CD4-positive, alpha-beta T cell treated with Interleukin-4 for 4 hours (primary cell): Measurements from ENCODE around the gene LILRA1.
"Not testable (repeated sequence)": the region's sequence is repeated elsewhere in the genome, so short reads cannot be mapped to it uniquely, and the experiment has no call there.

ENCODE experiments used
- DNase-seq: peaks from one replicate; pipeline ENCODE4 v3.0.0-alpha.2; 2020

Gene LILRA1

DNA sequence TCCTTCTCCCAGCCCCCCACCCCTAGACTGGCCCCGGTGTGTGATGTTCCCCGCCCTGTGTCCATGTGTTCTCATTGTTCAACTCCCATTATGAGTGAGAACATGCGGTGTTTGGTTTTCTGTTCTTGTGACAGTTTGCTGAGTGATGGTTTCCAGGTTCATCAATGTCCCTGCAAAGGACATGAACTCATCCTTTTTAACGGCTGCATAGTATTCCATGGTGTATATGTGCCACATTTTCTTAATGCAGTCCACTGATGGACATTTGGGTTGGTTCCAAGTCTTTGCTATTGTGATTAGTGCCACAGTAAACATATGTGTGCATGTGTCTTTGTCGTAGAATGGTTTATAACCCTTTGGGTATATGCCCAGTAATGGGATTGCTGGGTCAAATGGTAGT lies 15.2 kb upstream of the LILRA1 start:
- DNase-seq, result not testable (repeated sequence)

DNA sequence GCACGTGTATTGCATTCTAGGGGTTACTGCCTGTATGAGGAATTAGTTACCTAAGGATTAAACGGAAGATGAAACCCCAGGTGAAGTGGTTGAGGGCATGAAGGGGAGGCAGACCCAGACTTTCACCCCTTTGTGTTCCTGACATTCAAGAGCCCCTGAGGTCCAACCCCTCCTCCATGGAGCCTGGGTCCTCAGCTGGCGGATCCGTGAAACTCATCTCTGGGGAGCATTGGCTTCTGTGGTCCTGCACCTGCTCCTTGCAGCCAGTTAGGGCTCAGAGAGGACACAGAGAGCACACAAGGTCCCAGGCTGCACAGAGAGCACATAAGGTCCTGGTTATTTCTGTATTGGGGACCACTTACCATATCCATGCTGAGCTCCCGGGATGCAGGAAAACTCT lies 7.0 kb upstream of the LILRA1 start:
- no peak for DNase-seq

- DNase-seq, result no peak
Observed at GRCh38 chr19:54587026-54587425, 6.4 kb upstream of the LILRA1 start.

DNA sequence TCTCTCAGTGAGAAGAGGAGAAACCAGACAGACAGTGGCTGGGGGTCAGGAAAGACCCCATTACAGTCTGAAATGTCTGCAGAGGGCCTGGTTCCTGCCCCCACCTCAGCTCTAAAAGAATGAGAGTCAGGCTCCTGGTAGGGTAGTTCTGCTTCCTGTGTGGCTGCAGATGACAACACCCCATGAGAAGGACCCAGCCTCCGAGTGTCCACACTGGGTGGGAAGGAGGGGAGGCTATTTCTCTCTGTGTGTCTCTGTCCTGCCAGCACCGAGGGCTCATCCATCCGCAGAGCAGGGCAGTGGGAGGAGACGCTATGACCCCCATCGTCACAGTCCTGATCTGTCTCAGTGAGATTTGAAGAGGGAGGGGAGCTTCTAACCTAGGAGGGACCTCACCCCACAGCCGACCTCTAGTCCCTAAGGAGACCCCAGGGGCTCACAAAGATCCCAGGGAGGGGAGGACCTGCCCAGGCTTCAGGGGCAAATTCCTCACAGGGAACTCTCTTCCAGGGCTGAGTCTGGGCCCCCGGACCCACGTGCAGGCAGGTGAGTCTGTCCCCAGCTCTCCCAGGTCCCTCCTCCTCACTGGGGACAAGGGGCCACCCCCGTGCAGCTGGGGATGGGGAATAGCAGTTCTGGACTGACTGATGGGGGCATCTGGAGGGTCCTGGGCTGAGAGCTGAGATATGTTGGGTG lies 647 bp downstream of the LILRA1 start:
- not testable (repeated sequence) for DNase-seq

DNA sequence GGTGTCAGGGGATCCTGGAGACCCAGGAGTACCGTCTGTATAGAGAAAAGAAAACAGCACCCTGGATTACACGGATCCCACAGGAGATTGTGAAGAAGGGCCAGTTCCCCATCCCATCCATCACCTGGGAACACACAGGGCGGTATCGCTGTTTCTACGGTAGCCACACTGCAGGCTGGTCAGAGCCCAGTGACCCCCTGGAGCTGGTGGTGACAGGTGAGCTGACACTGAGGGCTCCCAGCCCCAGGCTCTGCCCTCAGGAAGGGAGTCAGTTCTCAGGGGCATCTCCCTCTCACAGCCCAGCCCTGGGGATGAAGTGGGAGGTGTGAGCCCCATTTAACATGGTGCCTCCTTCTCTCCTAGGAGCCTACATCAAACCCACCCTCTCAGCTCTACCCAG lies 1.3 kb downstream of the LILRA1 start:
- DNase-seq, result no peak

DNA sequence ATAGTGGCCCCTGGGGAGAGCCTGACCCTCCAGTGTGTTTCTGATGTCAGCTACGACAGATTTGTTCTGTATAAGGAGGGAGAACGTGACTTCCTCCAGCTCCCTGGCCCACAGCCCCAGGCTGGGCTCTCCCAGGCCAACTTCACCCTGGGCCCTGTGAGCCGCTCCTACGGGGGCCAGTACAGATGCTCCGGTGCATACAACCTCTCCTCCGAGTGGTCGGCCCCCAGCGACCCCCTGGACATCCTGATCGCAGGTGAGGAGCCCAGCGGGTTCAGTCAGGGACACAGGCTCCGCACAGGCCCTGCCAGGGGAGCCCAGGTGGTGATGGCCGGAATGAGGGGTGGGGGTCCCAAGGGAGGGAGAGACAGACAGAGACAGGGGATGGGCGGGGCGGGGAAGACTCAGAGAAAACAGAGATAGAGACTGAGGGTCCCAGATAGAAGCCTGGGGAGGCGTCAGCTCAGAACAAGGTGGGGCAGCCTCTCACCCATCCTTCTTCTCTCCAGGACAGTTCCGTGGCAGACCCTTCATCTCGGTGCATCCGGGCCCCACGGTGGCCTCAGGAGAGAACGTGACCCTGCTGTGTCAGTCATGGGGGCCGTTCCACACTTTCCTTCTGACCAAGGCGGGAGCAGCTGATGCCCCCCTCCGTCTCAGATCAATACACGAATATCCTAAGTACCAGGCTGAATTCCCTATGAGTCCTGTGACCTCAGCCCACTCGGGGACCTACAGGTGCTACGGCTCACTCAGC lies 2.4 kb downstream of the LILRA1 start:
- DNase-seq, result not testable (repeated sequence)

GRCh38 chr19:54600212-54600611 lies 6.8 kb downstream of the LILRA1 start:
- DNase-seq, result no peak

- DNase-seq, result no peak
Observed at GRCh38 chr19:54606230-54606629, 12.8 kb downstream of the LILRA1 start.

DNA sequence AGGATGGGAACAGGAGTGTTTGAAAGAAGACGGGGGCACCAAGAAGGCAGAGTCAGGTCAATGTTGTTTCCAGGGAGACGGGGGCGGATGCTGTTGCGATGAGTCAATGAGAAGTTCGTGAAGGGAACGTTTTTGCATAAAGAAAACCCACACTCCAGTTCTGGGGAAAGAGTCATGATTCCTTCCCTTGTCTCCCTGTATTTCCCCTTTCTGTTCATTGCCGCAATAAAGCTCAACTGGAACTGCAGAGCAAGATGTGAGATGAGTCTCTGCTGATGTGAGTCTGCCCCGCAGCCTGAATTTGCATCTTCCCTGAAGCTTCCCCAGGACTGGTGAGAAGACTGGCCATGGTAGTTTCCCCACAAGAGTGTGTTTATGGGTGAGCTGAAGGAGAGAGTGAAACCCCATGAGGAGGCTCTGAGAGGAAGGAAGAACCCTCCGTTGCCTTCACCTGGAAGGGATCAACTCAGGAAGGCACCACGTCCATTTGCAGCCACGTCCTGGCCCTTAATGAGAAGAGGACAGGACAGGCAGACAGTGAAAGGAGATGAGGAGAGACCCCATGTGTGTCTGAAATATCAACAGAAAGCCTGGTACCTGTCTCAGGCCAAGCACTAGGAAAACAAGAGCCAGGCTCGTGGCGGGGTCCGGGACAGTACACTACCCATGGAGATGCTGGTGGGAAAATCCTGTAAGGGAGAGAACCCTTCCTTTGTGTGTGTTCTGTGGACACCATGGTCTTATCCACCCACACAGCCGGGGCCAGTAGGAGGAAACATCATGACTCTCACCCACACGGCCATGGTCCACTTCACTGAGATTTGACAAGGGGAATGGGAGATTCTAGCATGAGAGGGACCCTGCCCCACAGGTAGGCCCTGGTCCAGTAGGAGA lies 13.7 kb downstream of the LILRA1 start:
- peak; percentile 14 for DNase-seq

DNA sequence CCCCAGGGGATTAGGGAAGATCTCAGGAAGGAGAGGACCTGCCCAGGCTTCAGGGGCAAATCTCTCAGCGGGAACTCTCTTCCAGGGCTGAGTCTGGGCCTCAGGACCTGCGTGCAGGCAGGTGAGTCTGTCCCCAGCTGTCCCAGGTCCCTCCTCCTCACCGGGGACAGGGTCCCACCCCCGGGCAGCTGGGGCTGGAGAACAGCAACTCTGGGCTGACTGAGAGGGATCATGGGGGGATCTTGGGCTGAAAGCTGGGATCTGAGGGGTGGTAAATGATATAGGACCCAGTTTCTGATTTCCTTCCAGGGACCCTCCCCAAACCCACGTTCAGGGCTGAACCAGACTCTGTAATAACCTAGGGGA lies 14.3 kb downstream of the LILRA1 start:
- no peak for DNase-seq

DNA sequence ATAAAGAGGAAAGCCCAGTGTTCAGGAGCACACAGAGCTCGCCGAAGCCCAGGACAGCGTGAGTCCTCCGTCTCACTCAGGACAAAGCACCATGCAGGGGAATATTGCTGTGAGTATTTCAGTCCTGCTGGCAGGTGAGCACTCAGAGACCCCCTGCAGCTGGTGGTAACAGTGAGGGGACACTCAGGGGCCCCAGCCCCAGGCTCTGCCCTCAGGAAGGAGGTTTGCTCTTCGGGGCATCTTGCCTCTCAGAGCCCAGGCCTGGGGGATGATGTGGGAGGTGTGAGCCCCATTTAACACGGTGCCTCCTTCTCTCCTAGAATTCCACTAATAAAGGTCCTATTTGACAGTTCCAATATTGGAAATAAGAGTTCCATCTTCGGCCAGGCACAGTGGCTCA lies 14.8 kb downstream of the LILRA1 start:
- DNase-seq, result no peak

DNA sequence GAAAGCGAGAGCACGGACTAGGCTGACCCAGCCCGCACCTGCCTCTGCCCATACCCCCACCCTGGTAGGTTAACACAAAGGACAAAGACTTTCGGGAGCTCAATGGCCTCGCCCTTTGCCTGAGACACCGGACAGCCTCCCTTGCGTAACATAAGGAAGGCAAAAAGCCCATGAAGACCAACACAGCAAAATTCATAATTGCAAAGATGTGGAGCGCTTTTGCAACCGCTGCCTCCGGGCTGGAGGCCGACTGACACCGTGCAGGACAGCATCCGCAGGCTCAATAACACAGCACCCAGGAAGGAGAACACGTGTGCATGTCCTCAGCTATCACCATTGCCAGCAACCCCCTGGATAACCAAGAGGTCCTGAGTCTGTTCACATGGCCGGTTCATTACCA lies 15.4 kb downstream of the LILRA1 start:
- no peak for DNase-seq

GRCh38 chr19:54609356-54609791 lies 15.9 kb downstream of the LILRA1 start:
- no peak for DNase-seq

GRCh38 chr19:54612428-54612827 lies 19.0 kb downstream of the LILRA1 start:
- no peak for DNase-seq

DNA sequence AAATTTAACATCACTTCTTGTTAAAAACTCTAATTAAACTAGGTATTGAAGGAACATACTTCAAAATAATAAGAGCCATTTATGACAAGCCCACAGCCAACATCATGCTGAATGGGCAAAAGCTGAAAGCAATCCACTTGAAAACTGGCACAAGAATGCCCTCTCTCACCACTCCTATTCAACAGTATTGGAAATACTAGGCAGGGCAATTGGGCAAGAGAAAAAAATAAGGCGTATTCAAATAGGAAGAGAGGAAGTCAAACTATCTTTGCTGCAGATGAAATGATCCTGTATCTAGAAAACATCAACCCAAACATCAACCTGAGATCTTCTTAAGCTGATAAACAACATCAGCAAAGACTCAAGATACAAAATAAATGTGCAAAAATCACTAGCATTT lies 21.3 kb downstream of the LILRA1 start:
- DNase-seq, result no peak

DNA sequence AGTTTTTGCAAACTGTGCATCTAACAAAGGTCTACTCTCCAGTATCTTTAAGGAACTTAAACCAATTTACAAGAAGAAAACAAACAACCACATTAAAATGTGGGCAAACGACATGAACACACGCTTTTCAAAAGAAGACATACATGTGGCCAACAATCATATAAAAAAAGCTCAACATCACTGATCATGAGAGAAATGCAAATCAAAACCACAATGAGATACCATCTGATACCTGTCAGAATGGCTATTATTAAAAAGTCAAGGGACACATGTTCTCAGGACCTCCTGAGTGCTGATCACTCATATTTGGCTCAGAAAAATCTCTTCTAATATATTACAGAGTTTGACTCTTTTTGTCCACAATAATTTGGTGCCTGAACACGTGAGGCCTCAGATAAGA lies 22.6 kb downstream of the LILRA1 start:
- DNase-seq, result no peak

DNA sequence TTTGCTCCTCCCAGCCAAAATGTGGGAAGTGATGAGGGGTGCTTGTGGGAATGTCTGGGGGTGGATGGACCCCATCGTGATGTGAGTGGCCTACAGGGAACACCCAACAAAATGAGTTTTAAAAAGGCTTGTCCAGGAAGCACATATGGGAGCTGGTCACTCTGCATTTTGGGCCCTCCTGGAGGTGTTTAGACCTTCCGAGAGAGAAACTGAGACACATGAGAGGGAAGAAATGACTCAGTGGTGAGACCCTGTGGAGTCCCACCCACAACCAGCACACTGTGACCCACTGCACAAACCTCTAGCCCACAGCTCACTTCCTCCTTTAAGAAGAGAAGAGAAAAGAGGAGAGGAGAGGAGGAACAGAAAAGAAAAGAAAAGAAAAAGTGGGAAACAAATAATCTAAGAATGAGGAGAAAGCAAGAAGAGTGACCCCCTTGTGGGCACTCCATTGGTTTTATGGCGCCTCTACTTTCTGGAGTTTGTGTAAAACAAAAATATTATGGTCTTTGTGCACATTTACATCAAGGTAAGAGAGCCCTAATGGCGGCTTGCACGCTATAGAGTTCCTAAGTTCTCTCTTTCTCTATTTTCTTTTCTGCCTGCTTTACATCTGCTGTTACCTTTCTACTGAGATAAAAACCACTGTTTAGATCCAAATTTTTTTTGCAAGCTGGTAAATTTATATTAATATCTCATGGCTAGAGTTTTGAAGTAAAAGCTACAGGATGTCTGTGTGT lies 23.6 kb downstream of the LILRA1 start:
- no peak for DNase-seq

- no peak for DNase-seq
Observed at GRCh38 chr19:54620464-54620863, 27.0 kb downstream of the LILRA1 start.

DNA sequence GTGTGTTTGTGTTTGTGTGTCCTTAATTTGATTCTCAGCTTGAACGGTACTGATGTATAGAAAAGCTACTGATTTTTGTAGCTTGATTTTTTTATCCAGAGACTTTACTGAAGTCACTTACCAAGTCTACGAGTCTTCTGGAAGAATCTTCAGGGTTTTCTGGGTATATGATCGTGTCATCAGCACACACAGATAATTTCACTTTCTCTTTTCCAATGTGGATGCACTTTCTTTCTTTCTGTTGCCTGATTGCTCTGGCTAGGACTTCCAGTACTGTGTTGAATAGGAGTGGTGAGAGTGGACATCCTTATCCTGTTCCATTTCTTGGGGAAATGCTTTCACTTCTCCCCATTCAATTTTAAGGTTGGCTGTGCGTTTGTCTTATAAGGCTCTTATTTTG lies 29.0 kb downstream of the LILRA1 start:
- no peak for DNase-seq

DNA sequence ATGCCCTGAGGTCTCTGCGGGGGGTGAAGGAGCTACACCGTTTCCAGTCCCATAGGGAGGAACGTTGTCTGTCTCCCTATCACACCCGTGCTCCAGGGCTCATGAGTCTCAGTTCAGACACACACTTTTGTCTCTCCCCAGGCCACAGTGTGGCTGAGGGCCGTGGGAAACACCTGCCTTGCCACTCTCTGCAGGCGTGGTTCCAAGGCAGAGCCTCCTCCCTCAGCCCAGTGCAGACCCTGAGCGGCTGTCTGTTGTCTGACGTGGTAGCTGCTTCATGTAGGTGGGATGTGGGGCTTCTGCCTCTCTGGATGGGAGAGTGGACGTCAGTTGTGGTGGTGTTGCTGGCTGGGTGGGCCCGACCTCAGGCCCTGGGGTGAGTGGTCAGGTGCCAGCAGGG lies 30.8 kb downstream of the LILRA1 start:
- not testable (repeated sequence) for DNase-seq

DNA sequence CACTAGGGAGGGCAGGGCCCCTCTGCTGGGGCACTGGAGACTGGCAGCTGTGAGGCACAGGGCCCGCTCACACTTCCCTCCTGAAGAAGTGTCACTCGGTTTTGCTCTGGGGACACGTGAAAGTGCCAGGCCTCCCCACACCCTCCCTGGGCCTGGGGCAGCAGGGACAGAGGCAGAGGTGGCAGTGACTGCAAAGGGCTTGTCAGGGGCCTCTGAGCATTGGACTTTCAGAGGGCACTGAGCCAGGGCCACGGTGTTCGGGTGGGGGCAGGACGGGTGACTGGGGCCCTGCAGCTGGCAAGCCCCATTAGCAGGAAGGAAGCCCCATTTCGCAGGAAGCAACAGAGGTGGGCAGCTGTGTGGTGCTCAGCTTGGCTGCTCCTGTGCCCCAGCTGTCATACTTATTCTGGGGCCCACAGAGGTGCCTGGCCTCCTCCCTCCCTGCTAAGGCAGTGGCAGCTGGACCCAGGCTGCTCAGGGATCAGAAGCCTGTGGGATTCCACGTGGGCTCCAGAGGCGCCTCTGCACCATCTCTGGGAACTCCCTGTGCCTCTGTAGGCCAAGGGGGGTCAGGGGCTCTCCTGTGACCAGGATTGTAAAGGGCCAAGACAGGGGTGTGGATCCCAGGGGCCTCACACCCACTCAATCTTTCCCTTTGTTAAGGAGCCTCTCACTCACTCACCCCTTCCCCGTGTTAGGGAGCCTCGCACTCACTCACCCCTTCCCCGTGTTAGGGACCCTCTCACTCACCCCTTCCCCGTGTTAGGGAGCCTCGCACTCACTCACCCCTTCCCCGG lies 31.7 kb downstream of the LILRA1 start:
- not testable (repeated sequence) for DNase-seq

GRCh38 chr19:54626757-54627156 lies 33.3 kb downstream of the LILRA1 start:
- no peak for DNase-seq
